ENCODE measurements around the gene ISX. TPM values are rescaled to one million over a fixed set of nuclear protein-coding genes. Genes with fewer than 3 reads are reported as not detected.

Gene ISX
- total RNA-seq, 1 donor = not detected

DNA sequence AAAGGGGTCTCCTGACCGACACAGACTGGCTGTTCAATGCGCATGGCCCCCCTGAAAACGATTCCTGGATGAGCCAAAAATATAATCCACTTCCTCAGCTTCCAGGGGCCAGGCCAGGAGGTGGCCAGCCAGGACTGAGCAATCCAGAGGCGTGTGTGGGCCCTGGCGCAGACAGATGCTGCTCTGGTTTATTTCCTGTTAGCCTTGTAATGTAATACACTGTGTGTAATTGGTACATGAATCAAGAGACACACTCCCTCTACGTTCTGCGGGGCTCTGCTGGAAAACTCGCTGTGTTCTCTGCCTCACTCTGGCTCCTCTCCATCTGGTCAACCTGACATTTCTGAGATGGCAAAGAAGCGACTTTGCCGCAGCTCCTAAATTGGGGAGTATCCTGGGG is 26.3 kb upstream of the ISX start:
- Histone ChIP-seq H3K9me3 (ENCODE audit: low read depth, low read length) (no peaks in the 10 kb centered on the region), H3K4me1 (ENCODE audit: insufficient read depth, low read length) (no peaks in the 10 kb centered on the region), H3K27me3 (ENCODE audit: insufficient read depth, low read length) (no peaks in the 10 kb centered on the region), H3K36me3 (ENCODE audit: insufficient read depth, low read length) (no peaks in the 10 kb centered on the region), H2AFZ (ENCODE audit: low read length) (no peak overlapping the region), H4K20me1 (ENCODE audit: insufficient read depth, low read length) (no peaks in the 10 kb centered on the region), H3K4me3 (ENCODE audit: insufficient read depth, low read length) (no peak overlapping the region), H3K79me2 (ENCODE audit: insufficient read depth, low read length) (no peaks in the 10 kb centered on the region), H3K4me2 (ENCODE audit: insufficient read depth, low read length) (no peak overlapping the region), H3K27ac (ENCODE audit: low read depth, low read length) (no peak overlapping the region)
- DNase-seq (ENCODE audit: insufficient read length, low spot score, missing footprints) = no peak
- TF ChIP-seq, protein P1, sequence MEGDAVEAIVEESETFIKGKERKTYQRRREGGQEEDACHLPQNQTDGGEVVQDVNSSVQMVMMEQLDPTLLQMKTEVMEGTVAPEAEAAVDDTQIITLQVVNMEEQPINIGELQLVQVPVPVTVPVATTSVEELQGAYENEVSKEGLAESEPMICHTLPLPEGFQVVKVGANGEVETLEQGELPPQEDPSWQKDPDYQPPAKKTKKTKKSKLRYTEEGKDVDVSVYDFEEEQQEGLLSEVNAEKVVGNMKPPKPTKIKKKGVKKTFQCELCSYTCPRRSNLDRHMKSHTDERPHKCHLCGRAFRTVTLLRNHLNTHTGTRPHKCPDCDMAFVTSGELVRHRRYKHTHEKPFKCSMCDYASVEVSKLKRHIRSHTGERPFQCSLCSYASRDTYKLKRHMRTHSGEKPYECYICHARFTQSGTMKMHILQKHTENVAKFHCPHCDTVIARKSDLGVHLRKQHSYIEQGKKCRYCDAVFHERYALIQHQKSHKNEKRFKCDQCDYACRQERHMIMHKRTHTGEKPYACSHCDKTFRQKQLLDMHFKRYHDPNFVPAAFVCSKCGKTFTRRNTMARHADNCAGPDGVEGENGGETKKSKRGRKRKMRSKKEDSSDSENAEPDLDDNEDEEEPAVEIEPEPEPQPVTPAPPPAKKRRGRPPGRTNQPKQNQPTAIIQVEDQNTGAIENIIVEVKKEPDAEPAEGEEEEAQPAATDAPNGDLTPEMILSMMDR (IDR thresholded peaks at IDR 0.05; ENCODE audit: extremely low read depth, low read depth, low read length) = no peak

DNA sequence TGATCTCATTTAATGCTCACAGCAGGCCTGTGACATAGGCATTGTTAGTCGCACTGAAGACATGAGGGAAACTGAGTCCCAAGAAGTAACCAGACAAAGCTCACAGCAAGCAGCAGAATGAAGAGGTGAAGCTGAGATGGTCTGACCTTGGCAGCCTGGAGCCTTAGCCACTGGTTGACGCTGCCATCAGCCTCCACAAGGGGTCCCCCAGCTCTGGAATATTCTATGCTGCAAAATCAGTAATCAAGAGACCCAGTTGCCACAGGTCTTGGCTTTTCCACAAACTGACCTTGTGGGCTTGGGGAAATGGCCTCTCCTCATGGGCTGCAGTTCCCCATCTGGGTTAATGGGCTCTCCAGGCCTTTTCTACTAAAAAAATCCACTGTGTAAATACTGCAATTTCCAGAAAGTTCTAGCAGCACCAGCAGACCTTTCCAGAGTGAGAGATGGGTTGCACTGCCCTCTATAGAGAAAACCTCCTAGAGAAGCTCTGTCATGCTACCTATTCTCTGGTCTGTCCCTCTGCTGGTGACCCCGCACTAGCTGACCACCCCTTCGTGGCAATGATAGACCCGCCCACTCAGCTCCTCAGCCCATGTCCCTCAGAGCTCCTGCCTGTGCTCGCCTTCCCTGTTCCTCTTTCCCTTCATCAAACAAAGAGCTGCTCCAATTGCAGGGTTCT is 22.6 kb upstream of the ISX start:
- no peaks in the 10 kb centered on the region for H3K4me1 ChIP-seq (ENCODE audit: insufficient read depth, low read length)
- H3K36me3 ChIP-seq (ENCODE audit: insufficient read depth, low read length) = no peaks in the 10 kb centered on the region
- no peak overlapping the region for H2AFZ ChIP-seq (ENCODE audit: low read length)
- H3K79me2 ChIP-seq (ENCODE audit: insufficient read depth, low read length) = no peaks in the 10 kb centered on the region
- H3K27me3 ChIP-seq (ENCODE audit: insufficient read depth, low read length) = no peaks in the 10 kb centered on the region
- no peaks in the 10 kb centered on the region for H3K9me3 ChIP-seq (ENCODE audit: low read depth, low read length)
- H3K4me3 ChIP-seq (ENCODE audit: insufficient read depth, low read length) = no peak overlapping the region
- TF ChIP-seq, protein P1 (IDR thresholded peaks at IDR 0.05; ENCODE audit: extremely low read depth, low read depth, low read length) = peak; percentile 25
- H3K27ac ChIP-seq (ENCODE audit: low read depth, low read length) = no peak overlapping the region
- no peak overlapping the region for H3K4me2 ChIP-seq (ENCODE audit: insufficient read depth, low read length)
- H4K20me1 ChIP-seq (ENCODE audit: insufficient read depth, low read length) = no peaks in the 10 kb centered on the region
- no peak for DNase-seq (ENCODE audit: insufficient read length, low spot score, missing footprints)

DNA sequence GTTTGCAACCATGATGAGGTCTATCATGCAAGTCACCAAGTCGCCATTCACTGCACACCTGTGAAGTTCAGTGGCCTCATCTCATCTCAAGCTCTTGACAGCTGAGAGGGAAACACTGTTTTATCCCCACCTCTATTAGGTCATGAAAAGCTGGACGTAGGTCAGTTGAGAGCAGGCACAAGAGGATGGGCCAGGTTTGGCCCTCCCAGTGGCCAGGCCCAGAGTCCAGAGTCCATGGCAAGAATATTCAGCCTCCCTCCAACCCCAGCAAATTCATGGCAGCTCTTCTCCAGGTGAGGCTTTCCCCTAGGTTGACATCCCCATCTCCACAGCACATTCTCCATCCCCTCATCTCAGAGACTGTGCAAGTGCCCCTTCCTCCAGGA is 22.0 kb upstream of the ISX start:
- Histone ChIP-seq H3K4me3 (ENCODE audit: insufficient read depth, low read length) (no peak overlapping the region), H3K36me3 (ENCODE audit: insufficient read depth, low read length) (no peaks in the 10 kb centered on the region), H3K27ac (ENCODE audit: low read depth, low read length) (no peak overlapping the region), H3K27me3 (ENCODE audit: insufficient read depth, low read length) (no peaks in the 10 kb centered on the region), H4K20me1 (ENCODE audit: insufficient read depth, low read length) (no peaks in the 10 kb centered on the region), H3K9me3 (ENCODE audit: low read depth, low read length) (no peaks in the 10 kb centered on the region), H3K79me2 (ENCODE audit: insufficient read depth, low read length) (no peaks in the 10 kb centered on the region), H3K4me2 (ENCODE audit: insufficient read depth, low read length) (no peak overlapping the region), H2AFZ (ENCODE audit: low read length) (no peak overlapping the region), H3K4me1 (ENCODE audit: insufficient read depth, low read length) (no peaks in the 10 kb centered on the region)
- TF ChIP-seq, protein P1 (IDR thresholded peaks at IDR 0.05; ENCODE audit: extremely low read depth, low read depth, low read length) = no peak
- DNase-seq (ENCODE audit: insufficient read length, low spot score, missing footprints) = no peak

DNA sequence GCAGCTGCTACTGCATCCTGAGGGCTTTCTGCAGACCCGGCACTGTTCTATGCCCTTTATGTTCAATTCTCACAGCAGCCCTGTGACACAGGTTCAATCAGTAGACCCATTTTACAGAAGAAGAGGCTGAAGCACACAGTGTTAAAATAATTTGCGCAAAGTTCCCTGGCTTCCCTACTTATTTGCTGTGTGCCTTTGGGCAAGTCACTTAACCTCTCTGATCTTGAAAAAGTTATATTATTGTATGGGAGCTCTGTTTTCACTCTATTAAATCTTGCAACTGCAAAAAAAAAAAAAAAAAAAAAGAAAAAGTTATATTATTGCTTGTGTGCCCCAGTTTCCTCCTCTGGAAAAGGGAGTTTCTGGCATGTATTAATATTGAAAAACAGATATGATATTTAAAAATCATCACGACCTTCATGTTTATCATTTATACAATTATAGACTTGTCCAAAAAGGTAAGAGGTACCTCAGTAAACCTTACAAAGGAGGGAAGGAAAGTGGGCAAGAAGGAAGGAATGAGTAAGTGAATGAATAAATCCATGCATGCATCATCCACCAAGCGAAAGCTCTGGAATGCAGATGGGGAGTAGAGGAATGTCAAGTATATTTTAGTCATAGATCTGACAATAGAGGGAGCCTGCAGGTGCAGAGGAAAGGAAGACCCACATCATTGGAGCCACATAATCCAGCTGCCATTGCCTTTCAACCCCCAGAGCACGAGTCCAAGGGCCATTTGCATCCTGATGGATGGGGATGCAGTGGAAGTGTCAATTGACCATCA is 21.2 kb upstream of the ISX start:
- H3K4me3 ChIP-seq (ENCODE audit: insufficient read depth, low read length) = no peak overlapping the region
- DNase-seq (ENCODE audit: insufficient read length, low spot score, missing footprints) = no peak
- H4K20me1 ChIP-seq (ENCODE audit: insufficient read depth, low read length) = no peaks in the 10 kb centered on the region

More for the DNA sequence above, 21.2 kb upstream of the ISX start:
- Histone ChIP-seq H3K36me3 (ENCODE audit: insufficient read depth, low read length) (no peaks in the 10 kb centered on the region), H3K27ac (ENCODE audit: low read depth, low read length) (no peak overlapping the region), H3K4me1 (ENCODE audit: insufficient read depth, low read length) (no peaks in the 10 kb centered on the region), H3K27me3 (ENCODE audit: insufficient read depth, low read length) (no peaks in the 10 kb centered on the region), H3K4me2 (ENCODE audit: insufficient read depth, low read length) (no peak overlapping the region), H3K9me3 (ENCODE audit: low read depth, low read length) (no peaks in the 10 kb centered on the region), H3K79me2 (ENCODE audit: insufficient read depth, low read length) (no peaks in the 10 kb centered on the region), H2AFZ (ENCODE audit: low read length) (no peak overlapping the region)
- TF ChIP-seq, protein P1 (IDR thresholded peaks at IDR 0.05; ENCODE audit: extremely low read depth, low read depth, low read length) = no peak

Measured in osteoblast (primary cell).